HepG2 (cell line): ENCODE results near the gene LANCL1. TPM values are rescaled to one million over a fixed set of nuclear protein-coding genes. Genes with fewer than 3 reads are reported as not detected.

ENCODE experiments used
- ESRRA ChIP-seq: sonication (generic); formaldehyde crosslinking; IDR thresholded peaks from 2 replicates; pipeline ENCODE4 v1.5.1; 2020; ENCODE audit warnings: mild to moderate bottlenecking, low read depth, missing genetic modification reagents
- FOXA1 ChIP-seq, 2 experiments: fragments of 450-650 bp in 1 of 2; sonication (generic) in 1 of 2; formaldehyde crosslinking in 1 of 2; IDR thresholded peaks; 2 replicates each; pipeline versions ENCODE4 v1.4.0 to v1.6.1; 2016 to 2020; ENCODE audit warnings: missing genetic modification reagents in 1 of 2
- HOXA3 ChIP-seq: sonication (generic); formaldehyde crosslinking; IDR thresholded peaks from 2 replicates; pipeline ENCODE4 v1.5.0; 2020; ENCODE audit warnings: missing genetic modification reagents
- MEIS2 ChIP-seq: sonication (generic); formaldehyde crosslinking; IDR thresholded peaks from 2 replicates; pipeline ENCODE4 v1.9.0; 2021; ENCODE audit warnings: mild to moderate bottlenecking, missing genetic modification reagents
- MLLT10 ChIP-seq: sonication (generic); formaldehyde crosslinking; IDR thresholded peaks from 2 replicates; pipeline ENCODE4 v1.4.0; 2020; ENCODE audit warnings: missing genetic modification reagents
- NR2C2 ChIP-seq: sonication (generic); formaldehyde crosslinking; IDR thresholded peaks from 2 replicates; pipeline ENCODE4 v1.4.0; 2020; ENCODE audit warnings: missing genetic modification reagents, mild to moderate bottlenecking, moderate library complexity, borderline replicate concordance
- ONECUT2 ChIP-seq: sonication (generic); formaldehyde crosslinking; IDR thresholded peaks from 2 replicates; pipeline ENCODE4 v1.4.0; 2020; ENCODE audit warnings: missing genetic modification reagents
- PHB2 ChIP-seq: fragments of 450-650 bp; IDR thresholded peaks from 2 replicates; pipeline ENCODE4 v1.6.1; 2018; ENCODE audit not compliant: partially characterized antibody
- SMYD3 ChIP-seq: sonication (generic); formaldehyde crosslinking; IDR thresholded peaks from 2 replicates; pipeline ENCODE4 v1.8.1; 2023; ENCODE audit warnings: mild to moderate bottlenecking, missing genetic modification reagents
- TBX2 ChIP-seq: sonication (generic); formaldehyde crosslinking; IDR thresholded peaks from 2 replicates; pipeline ENCODE4 v1.5.0; 2020; ENCODE audit warnings: missing genetic modification reagents, mild to moderate bottlenecking, borderline replicate concordance
- THRA ChIP-seq: sonication (generic); formaldehyde crosslinking; IDR thresholded peaks from 2 replicates; pipeline ENCODE4 v1.4.0; 2020; ENCODE audit warnings: missing genetic modification reagents, borderline replicate concordance
- ZBTB3 ChIP-seq: sonication (generic); formaldehyde crosslinking; IDR thresholded peaks from 2 replicates; pipeline ENCODE4 v1.4.0; 2020; ENCODE audit warnings: low read depth, mild to moderate bottlenecking, moderate library complexity, missing genetic modification reagents, borderline replicate concordance
- ZHX1 ChIP-seq: sonication (generic); formaldehyde crosslinking; IDR thresholded peaks from 2 replicates; pipeline ENCODE4 v1.8.1; 2022; ENCODE audit warnings: low read depth, mild to moderate bottlenecking, missing genetic modification reagents
- ZMYM3 ChIP-seq: sonication (generic); formaldehyde crosslinking; IDR thresholded peaks from 2 replicates; pipeline ENCODE4 v1.5.1; 2020; ENCODE audit warnings: mild to moderate bottlenecking, missing genetic modification reagents
- ZNF124 ChIP-seq: sonication (generic); formaldehyde crosslinking; IDR thresholded peaks from 2 replicates; pipeline ENCODE4 v1.4.0; 2020; ENCODE audit warnings: missing genetic modification reagents
- ZNF318 ChIP-seq: sonication (generic); formaldehyde crosslinking; IDR thresholded peaks from 2 replicates; pipeline ENCODE4 v1.4.0; 2020; ENCODE audit warnings: mild to moderate bottlenecking, missing genetic modification reagents
- ZNF841 ChIP-seq: sonication (generic); formaldehyde crosslinking; IDR thresholded peaks from 2 replicates; pipeline ENCODE4 v1.8.1; 2023; ENCODE audit warnings: missing genetic modification reagents, borderline replicate concordance
- polyA plus RNA-seq, 8 experiments: library from polyadenylated mRNA; depleted of rRNA in 3 of 8; stranded (reverse) in 7 of 8; unstranded in 1 of 8; fragments of >200 nt; fragmentation: Illumina TruSeq in 4 of 8; extraction: Trizol in 4 of 8; gene quantifications; 2 replicates each; pipeline versions ENCODE4 v1.2.1 to v1.2.3, GENCODE V29; 2011 to 2016; ENCODE audit warnings: low read depth in 4 of 8, missing spikeins in 1 of 8, mixed read lengths in 1 of 8; ENCODE audit not compliant: insufficient read depth in 1 of 8
- total RNA-seq, 5 experiments: library from RNA; depleted of rRNA; stranded (reverse); fragments of >200 nt; fragmentation: Illumina TruSeq; extraction: Trizol; gene quantifications; 2 replicates each; pipeline ENCODE4 v1.2.3, GENCODE V29; 2016; ENCODE audit warnings: low read depth in 1 of 5

LANCL1 gene
- total and polyA plus RNA-seq, 2 of the 13 experiments (the other 11 are each of a cell fraction or from before 2014, with no cell fraction given) = 53.5 to 67.7 TPM

GRCh38 chr2:210523650-210524289 is 47.2 kb upstream of the LANCL1 start (continued):
- TF ChIP-seq ONECUT2 (no peak), SMYD3 (CRISPR knock-in tag) (peak; percentile 28; the same call in 1 of the 2 replicates), ZBTB3 (no peak), MEIS2 (CRISPR knock-in tag) (peak; percentile 89), ZNF124 (peak; percentile 75; the same call in 1 of the 2 replicates), HOXA3 (CRISPR knock-in tag) (peak; percentile 38; the same call in 1 of the 2 replicates), FOXA1 (IDR thresholded peaks at IDR 0.05) (no peak), FOXA1 (CRISPR knock-in tag; IDR thresholded peaks at IDR 0.05) (peak; percentile 38; the same call in 1 of the 2 replicates), TBX2 (CRISPR knock-in tag) (0 out of 2 replicates have a peak, but pooled peaks have one; percentile 28), ZMYM3 (CRISPR knock-in tag) (peak; percentile 47; the same call in 1 of the 2 replicates), MLLT10 (no peak), ZHX1 (CRISPR knock-in tag) (peak; percentile 49; the same call in 1 of the 2 replicates), PHB2 (no peak), NR2C2 (CRISPR knock-in tag) (peak; percentile 23; the same call in 1 of the 2 replicates), ZNF318 (CRISPR knock-in tag) (no peak), ESRRA (CRISPR knock-in tag) (no peak), ZNF841 (CRISPR knock-in tag) (no peak), THRA (CRISPR knock-in tag) (peak; percentile 100)
